ENCODE results near the gene S100A6. TPM values are rescaled to one million over a fixed set of nuclear protein-coding genes. Genes with fewer than 3 reads are reported as not detected.
A peak's percentile ranks its signal among the peaks of the same experiment; 100 is the strongest.

S100A6 gene
- total RNA-seq, 1 donor from 2014 or later: 14.8 TPM

GRCh38 chr1:153534226-153534924 is 1.4 kb downstream of the S100A6 start:
- Mint-ChIP-seq H3K27me3 (no peaks in the 10 kb centered on the region), H3K4me1 (ENCODE audit: low read depth) (peaks cover 27% of the 10 kb centered on the region), H3K27ac (no peak overlapping the region), H3K9me3 (ENCODE audit: low read depth) (no peaks in the 10 kb centered on the region), H3K4me3 (ENCODE audit: low read depth) (no peak overlapping the region), H3K36me3 (ENCODE audit: insufficient read depth) (no peaks in the 10 kb centered on the region)
- no peak for TF ChIP-seq CTCF (IDR thresholded peaks at IDR 0.05; ENCODE audit: unreplicated experiment)
- DNase-seq (ENCODE audit: low spot score, unreplicated experiment): no peak

DNA sequence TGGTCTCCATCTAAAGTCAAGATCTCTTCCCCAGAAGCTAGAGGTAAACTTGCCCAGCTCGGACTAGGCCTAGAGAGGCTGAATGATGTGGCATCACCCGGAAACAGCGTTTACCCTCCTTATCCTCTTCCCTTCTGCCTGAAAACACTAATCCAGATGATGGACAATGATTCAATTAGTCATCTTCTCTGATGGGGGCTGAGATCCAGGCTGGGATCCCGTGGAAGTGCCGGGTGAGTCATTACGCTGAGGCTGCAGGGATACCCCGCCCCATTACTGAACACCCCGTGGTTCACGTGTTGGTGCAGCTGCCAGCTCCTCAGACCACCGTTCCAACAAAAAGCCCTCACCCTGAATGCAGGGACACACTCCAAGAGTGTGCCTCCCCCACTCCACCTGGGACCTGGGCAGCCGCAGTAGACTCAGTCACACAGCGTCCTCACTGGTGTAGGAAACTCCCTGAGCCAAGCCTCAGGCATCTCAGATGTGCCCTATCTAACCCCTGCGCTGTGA is 2.0 kb downstream of the S100A6 start:
- peaks cover 27% of the 10 kb centered on the region for H3K4me1 Mint-ChIP-seq (ENCODE audit: low read depth)
- no peak overlapping the region for H3K4me3 Mint-ChIP-seq (ENCODE audit: low read depth)
- H3K27ac Mint-ChIP-seq: no peak overlapping the region
- H3K9me3 Mint-ChIP-seq (ENCODE audit: low read depth): no peaks in the 10 kb centered on the region
- no peak for DNase-seq (ENCODE audit: low spot score, unreplicated experiment)
- no peaks in the 10 kb centered on the region for H3K27me3 Mint-ChIP-seq
- TF ChIP-seq CTCF (IDR thresholded peaks at IDR 0.05; ENCODE audit: unreplicated experiment): no peak
- no peaks in the 10 kb centered on the region for H3K36me3 Mint-ChIP-seq (ENCODE audit: insufficient read depth)

DNA sequence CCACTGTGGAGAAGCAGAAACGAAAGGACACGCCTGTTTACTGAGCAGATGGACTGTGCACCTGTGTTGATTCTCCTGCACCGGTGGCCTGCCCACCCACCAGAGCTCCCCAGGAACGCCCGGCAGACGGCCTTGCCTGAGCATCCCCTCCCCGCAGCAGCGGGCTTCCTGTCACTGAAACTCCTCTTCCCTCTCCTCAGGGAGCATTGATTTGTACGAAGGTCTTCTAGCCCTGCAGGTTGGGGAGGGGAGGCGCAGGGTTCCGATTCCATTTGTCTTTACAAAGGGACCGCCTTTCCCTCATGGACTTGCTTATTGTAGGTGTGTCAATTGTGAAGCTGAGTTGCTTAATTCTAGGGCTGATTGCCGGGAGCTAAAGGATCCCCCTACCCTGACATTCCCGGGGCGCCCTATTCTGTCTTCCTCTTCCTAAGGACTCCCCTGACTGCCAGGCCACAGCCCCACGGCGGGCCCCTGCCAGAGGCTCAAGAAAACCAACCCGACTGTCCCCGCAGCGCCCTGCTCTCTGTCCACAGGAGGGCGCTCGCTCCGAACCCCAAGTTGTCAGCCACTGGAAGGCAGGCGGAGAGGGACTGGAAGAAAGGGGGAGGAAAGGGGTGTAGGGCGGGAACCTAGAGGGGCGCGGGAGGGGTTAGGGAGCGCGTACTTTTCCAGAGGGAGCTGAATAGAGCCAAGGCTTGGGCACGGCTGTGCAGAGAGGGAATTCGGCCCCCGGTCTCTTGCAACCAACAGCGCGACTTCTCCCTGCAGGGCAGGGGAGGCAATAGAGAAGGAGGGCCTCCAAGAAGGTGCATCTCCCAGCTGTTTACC is 2.8 kb downstream of the S100A6 start:
- Mint-ChIP-seq H3K9me3 (ENCODE audit: low read depth) (no peaks in the 10 kb centered on the region), H3K27me3 (no peaks in the 10 kb centered on the region), H3K27ac (peak overlapping the region; percentile 90), H3K36me3 (ENCODE audit: insufficient read depth) (no peaks in the 10 kb centered on the region), H3K4me3 (ENCODE audit: low read depth) (peak overlapping the region; percentile 60), H3K4me1 (ENCODE audit: low read depth) (peaks cover 21% of the 10 kb centered on the region)
- peak; percentile 88 for TF ChIP-seq CTCF (IDR thresholded peaks at IDR 0.05; ENCODE audit: unreplicated experiment)
- peak; percentile 74 for DNase-seq (ENCODE audit: low spot score, unreplicated experiment)

DNA sequence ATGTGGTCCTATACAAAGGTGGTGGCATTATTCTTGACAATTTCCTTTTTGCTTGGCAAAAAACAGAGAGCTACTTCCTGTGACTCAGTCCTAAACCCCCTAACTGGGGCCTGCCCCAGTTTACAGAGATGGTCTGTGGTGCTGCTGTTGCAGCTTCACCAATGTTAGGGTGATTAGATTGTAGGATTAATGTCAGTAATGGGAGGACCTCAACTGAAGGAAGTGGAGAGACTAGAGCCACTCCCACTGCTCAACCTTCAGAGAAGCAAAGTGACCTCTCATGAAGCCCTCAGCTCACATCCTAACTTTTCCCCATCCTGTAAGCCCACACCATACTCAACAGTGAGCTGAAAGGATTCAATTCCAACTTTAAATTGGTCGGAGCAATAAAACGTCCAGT is 3.6 kb downstream of the S100A6 start:
- Mint-ChIP-seq H3K36me3 (ENCODE audit: insufficient read depth) (no peaks in the 10 kb centered on the region), H3K27me3 (no peaks in the 10 kb centered on the region), H3K9me3 (ENCODE audit: low read depth) (no peaks in the 10 kb centered on the region), H3K27ac (peak overlapping the region; percentile 90), H3K4me1 (ENCODE audit: low read depth) (peaks cover 21% of the 10 kb centered on the region), H3K4me3 (ENCODE audit: low read depth) (peak overlapping the region; percentile 9)
- DNase-seq (ENCODE audit: low spot score, unreplicated experiment): no peak
- TF ChIP-seq CTCF (IDR thresholded peaks at IDR 0.05; ENCODE audit: unreplicated experiment): no peak

- no peak for DNase-seq (ENCODE audit: low spot score, unreplicated experiment)
- TF ChIP-seq CTCF (IDR thresholded peaks at IDR 0.05; ENCODE audit: unreplicated experiment): no peak
- Mint-ChIP-seq H3K4me1 (ENCODE audit: low read depth) (peaks cover 22% of the 10 kb centered on the region), H3K9me3 (ENCODE audit: low read depth) (no peaks in the 10 kb centered on the region), H3K4me3 (ENCODE audit: low read depth) (no peak overlapping the region), H3K27me3 (no peaks in the 10 kb centered on the region), H3K36me3 (ENCODE audit: insufficient read depth) (no peaks in the 10 kb centered on the region), H3K27ac (no peak overlapping the region)
Measured at GRCh38 chr1:153531638-153532037, 4.2 kb downstream of the S100A6 start.
